VCaP (cell line): ENCODE data around the gene CALD1.

Source experiments
- H3K27ac ChIP-seq: fragments of 450-650 bp; 2 replicates; pipeline ENCODE4 v1.5.1; 2017
- CTCF ChIP-seq: fragments of 450-650 bp; conservative IDR thresholded peaks from 2 replicates; pipeline ENCODE4 v1.5.1; 2017; ENCODE audit warnings: mild to moderate bottlenecking, moderate library complexity

Gene CALD1

GRCh38 chr7:134931487-134931886 is 152.1 kb downstream of the CALD1 start:
- no peak overlapping the region for H3K27ac ChIP-seq
- no peak for TF ChIP-seq CTCF

- H3K27ac ChIP-seq: no peak overlapping the region
- no peak for TF ChIP-seq CTCF
Measured at GRCh38 chr7:134932707-134933370, 153.4 kb downstream of the CALD1 start.

- TF ChIP-seq CTCF: no peak
- no peak overlapping the region for H3K27ac ChIP-seq
Measured at GRCh38 chr7:134933460-134934068, 154.1 kb downstream of the CALD1 start.

DNA sequence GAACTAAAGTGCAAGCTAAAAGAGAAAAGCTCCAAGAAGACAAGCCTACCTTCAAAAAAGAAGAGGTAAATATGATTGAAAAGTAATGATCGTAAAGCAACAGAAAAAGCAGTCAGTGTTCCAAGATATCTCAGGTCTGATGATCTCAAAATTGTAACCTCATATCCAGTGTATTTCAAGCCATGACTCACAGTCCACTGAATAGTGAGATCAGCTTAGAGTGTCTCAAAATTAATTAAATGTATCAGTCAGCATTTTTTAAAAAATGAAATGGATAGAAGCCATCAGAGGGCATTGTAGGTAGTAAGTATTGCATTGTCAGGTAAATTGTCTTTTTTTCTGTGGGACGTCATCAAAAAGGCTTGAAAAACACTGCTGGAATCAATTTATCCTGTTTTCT is 156.3 kb downstream of the CALD1 start:
- no peak for TF ChIP-seq CTCF
- H3K27ac ChIP-seq: no peak overlapping the region

DNA sequence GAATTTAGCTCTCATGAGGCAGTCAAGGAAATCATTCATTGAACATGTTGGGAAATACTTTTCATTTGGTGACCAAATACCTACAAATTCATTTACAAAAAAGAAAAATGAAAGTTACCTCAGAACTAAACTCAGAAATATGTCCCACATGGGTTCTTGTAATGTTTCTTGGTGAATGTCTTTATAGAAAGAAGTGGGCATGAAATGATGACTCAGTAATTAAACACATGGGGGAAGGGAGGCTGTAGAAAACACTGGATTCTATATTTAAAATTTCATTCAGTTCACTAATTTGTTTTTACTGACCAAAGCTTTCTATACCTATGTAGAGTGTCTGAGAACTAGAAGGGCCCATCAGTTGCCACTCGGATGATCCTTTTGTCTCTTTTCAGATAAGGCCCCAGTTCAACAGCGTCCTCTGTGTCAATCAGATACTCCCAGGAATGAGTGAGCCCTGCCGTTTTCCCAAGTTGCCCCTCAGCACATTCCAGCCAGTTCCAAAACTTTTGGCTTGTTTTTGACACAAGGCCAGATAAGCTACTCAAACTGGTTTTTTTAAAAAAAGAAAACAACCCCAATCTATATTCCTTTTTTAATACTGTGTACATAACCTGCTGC is 157.6 kb downstream of the CALD1 start:
- H3K27ac ChIP-seq: no peak overlapping the region
- TF ChIP-seq CTCF: no peak

DNA sequence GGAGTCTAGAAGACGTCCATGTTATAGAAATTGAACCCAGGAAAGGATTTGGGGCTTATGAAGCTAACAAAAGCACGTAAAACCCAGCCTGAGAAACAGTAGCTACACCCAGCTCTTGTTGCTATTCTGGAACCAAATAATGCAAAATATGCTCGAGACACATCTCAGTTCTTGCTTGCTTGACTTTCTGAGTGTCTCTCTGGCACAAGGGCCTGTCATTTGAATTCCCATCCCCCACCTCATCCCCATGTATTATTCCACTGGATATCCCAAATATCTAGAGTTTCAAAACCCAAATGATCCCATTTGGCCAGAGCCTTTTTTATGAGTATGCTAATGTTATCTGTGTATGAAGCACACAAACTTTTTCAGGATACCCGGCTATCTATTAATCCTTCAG is 158.7 kb downstream of the CALD1 start:
- no peak for TF ChIP-seq CTCF
- H3K27ac ChIP-seq: no peak overlapping the region

GRCh38 chr7:134939136-134939535 is 159.7 kb downstream of the CALD1 start:
- no peak overlapping the region for H3K27ac ChIP-seq
- no peak for TF ChIP-seq CTCF
